ENCODE results near the gene CLASRP. TPM values are rescaled to one million over a fixed set of nuclear protein-coding genes. Genes with fewer than 3 reads are reported as not detected.

CLASRP gene
- total RNA-seq, 1 experiment from 2014 or later: 88.0 TPM

- ChIA-PET CTCF (interaction anchor here (0.6 to 2.9 kb wide), 12 partner anchors 10 to 99 kb away, joined by 3 to 23 read pairs (median 4); partner anchors contain the start of genes BLOC1S3, PPP1R37 and TRAPPC6A), POLR2A (interaction anchor here (0.5 to 2.7 kb wide), 6 partner anchors 10 to 151 kb away, joined by 3 to 36 read pairs (median 4); partner anchors contain the start of genes CLASRP and PPP1R37)
- peak within 1 kb of the TSS; percentile 99 for H3K27ac Mint-ChIP-seq
- no peaks in the 10 kb centered on the region for H3K27me3 Mint-ChIP-seq (ENCODE audit: low read depth)
- peaks cover 14% of the 10 kb centered on the region for H3K36me3 Mint-ChIP-seq
- peaks cover 52% of the 10 kb centered on the region for H3K4me1 Mint-ChIP-seq
- peak; percentile 48 for ATAC-seq
- H3K4me3 Mint-ChIP-seq: peak within 1 kb of the TSS; percentile 99
- peak; percentile 89 for DNase-seq (ENCODE audit: low spot score)
- H3K9me3 Mint-ChIP-seq: no peaks in the 10 kb centered on the region
- TF ChIP-seq FOXK1 (CRISPR knock-in tag; IDR thresholded peaks at IDR 0.05): peak; percentile 94
- peak; percentile 88 for TF ChIP-seq ARID4B (CRISPR knock-in tag; IDR thresholded peaks at IDR 0.05; ENCODE audit: borderline replicate concordance)
- TF ChIP-seq RELA (CRISPR knock-in tag; IDR thresholded peaks at IDR 0.05; ENCODE audit: borderline replicate concordance): peak; percentile 95
- no peak for TF ChIP-seq ATF2 (CRISPR knock-in tag; IDR thresholded peaks at IDR 0.05; ENCODE audit: borderline replicate concordance, low read depth)
- TF ChIP-seq CDX4 (CRISPR knock-in tag; IDR thresholded peaks at IDR 0.05; ENCODE audit: borderline replicate concordance): no peak
- TF ChIP-seq JUN (CRISPR knock-in tag; IDR thresholded peaks at IDR 0.05): peak; percentile 89; the same call in 1 of the 2 replicates
- no peak for TF ChIP-seq MLX (CRISPR knock-in tag; IDR thresholded peaks at IDR 0.05)
- peak; percentile 96 for TF ChIP-seq GABPB1 (CRISPR knock-in tag; IDR thresholded peaks at IDR 0.05)
- peak; percentile 97 for TF ChIP-seq ESRRA (CRISPR knock-in tag; IDR thresholded peaks at IDR 0.05; ENCODE audit: borderline replicate concordance)
- TF ChIP-seq SMAD3 (CRISPR knock-in tag; IDR thresholded peaks at IDR 0.05; ENCODE audit: borderline replicate concordance): 0 out of 2 replicates have a peak, but pooled peaks have one; percentile 50
- TF ChIP-seq ATF3 (CRISPR knock-in tag; conservative IDR thresholded peaks at IDR 0.05): peak; percentile 38
- no peak for TF ChIP-seq ZNF138 (CRISPR knock-in tag; conservative IDR thresholded peaks at IDR 0.05)
- TF ChIP-seq STAT6 (CRISPR knock-in tag; conservative IDR thresholded peaks at IDR 0.05; ENCODE audit: low read depth): no peak
- TF ChIP-seq CBFB (CRISPR knock-in tag; IDR thresholded peaks at IDR 0.05; ENCODE audit: low read depth): no peak; the same call in 1 of the 2 replicates
- no peak for TF ChIP-seq OVOL2 (CRISPR knock-in tag; IDR thresholded peaks at IDR 0.05; ENCODE audit: borderline replicate concordance)
- TF ChIP-seq IRF2 (CRISPR knock-in tag; IDR thresholded peaks at IDR 0.05; ENCODE audit: borderline replicate concordance, low read depth): 0 out of 2 replicates have a peak, but pooled peaks have one; percentile 28
- TF ChIP-seq TEAD4 (CRISPR knock-in tag; IDR thresholded peaks at IDR 0.05): no peak
- no peak for TF ChIP-seq MXD4 (CRISPR knock-in tag; IDR thresholded peaks at IDR 0.05; ENCODE audit: borderline replicate concordance)
- TF ChIP-seq ZNF121 (CRISPR knock-in tag; IDR thresholded peaks at IDR 0.05): peak; percentile 84
- no peak for TF ChIP-seq ZSCAN18 (CRISPR knock-in tag; IDR thresholded peaks at IDR 0.05)
- peak; percentile 77; the same call in 1 of the 2 replicates for TF ChIP-seq E2F1 (CRISPR knock-in tag; IDR thresholded peaks at IDR 0.05)
Measured at GRCh38 chr19:45079063-45079910, 40.4 kb downstream of the CLASRP start, which contains the start of gene GEMIN7. Gene GEMIN7 (plus strand): TSS chr19:45079260. CDS start chr19:45090115, 10,855 bp downstream.
